Non-pigmented ciliary epithelial cell (primary cell): ENCODE results near the gene A3GALT2.

Source experiments
- DNase-seq: peaks from one replicate; pipeline ENCODE4 v3.0.0-alpha.2; 2010; ENCODE audit warnings: low read depth

The A3GALT2 gene

GRCh38 chr1:33271666-33272505 lies 49.0 kb downstream of the A3GALT2 start:
- DNase-seq = no peak

GRCh38 chr1:33270808-33271465 lies 50.0 kb downstream of the A3GALT2 start:
- no peak for DNase-seq

GRCh38 chr1:33270379-33270778 lies 50.5 kb downstream of the A3GALT2 start:
- DNase-seq = no peak

DNA sequence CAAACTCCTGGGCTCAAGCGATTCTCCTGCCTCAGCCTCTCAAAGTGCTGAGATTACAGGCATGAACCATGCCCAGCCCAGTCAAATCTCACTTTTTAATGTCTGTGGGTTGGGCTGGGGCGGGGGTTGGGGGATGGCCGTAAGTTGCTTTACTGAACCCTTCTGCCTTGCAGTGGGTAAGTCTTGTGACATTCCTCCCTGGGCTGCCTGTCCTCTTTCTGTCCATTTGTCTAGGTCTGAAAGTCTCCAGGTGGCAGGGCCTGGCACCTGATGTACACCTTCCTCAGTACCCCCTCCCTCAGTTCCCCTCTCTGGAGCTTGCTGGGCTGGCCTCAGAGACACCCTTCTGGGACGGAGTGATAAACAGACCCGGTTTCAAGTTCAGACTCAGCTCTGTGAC lies 51.3 kb downstream of the A3GALT2 start:
- DNase-seq = no peak

GRCh38 chr1:33268927-33269610 lies 51.8 kb downstream of the A3GALT2 start:
- DNase-seq = no peak

DNA sequence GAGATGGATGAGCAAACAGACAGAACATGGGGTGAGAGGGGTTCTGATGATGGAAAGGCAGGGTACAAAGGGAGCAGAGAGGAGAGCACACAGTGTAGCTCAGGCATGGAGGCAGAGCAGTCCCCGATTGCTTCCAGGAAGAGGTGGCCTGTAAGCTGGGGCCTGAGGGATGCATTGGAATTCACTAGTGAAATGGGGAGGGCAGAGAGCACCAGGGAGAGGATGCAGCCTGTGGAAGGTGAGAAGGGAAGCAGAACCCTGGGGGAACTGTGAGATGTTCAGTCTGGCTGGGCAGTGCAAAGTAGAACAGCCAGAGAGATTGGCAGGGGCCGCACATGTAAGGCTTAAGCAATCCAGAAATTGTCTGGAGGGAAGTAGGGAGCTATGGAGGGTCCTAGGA lies 52.4 kb downstream of the A3GALT2 start:
- DNase-seq = no peak

GRCh38 chr1:33267468-33268205 lies 53.3 kb downstream of the A3GALT2 start:
- no peak for DNase-seq

- no peak for DNase-seq
Measured at GRCh38 chr1:33266766-33267165, 54.1 kb downstream of the A3GALT2 start.

GRCh38 chr1:33265780-33266605 lies 54.9 kb downstream of the A3GALT2 start:
- DNase-seq = no peak

DNA sequence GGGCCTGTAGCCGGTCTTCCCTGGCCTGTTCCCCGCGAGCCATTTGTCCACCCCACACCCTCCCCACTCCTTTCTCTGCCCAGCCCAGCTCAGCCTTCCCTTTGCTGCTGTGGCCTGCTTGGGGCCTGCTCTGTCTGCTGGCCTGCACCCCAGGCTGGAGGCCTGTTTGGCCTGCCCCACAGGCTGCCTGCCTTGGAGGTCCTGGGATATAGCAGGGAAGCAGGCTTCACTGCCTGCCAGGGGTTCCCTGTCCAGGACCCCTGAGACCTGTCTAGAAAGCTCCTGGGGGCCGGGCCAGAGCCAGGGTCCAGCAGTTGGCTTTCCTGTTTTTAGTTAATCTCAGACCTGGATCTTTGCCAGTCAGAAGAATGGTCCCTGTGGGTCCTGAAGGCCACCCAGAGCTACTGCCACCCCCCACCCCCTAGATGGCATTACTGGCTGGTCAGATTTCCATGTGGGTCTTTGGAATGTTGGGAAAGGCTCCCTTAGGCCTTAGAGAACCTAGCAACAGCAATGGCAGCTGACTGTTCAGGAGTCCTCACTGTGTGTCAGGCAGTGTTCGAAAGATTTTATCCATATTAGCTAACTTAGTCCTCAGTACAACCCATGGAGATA lies 56.9 kb downstream of the A3GALT2 start:
- no peak for DNase-seq

DNA sequence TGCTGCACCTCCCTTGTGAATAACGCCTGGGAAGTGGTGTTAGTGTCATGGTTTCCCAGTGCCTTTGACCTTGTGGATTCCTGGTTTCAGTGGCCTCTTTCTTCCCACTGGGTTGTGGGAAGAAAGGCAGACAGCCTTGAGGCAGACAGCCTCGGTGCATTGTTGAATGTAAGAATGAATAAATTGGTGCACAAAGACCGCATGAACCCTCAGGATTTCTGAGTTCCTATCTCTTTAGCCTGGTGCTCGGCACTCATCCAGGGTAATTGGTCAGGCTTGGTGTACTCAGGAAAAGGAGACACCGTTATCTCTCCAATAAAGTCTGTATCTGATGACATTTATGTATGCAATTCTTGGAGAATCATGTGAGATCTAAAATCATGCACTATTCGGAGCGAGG lies 59.6 kb downstream of the A3GALT2 start:
- DNase-seq = no peak

DNA sequence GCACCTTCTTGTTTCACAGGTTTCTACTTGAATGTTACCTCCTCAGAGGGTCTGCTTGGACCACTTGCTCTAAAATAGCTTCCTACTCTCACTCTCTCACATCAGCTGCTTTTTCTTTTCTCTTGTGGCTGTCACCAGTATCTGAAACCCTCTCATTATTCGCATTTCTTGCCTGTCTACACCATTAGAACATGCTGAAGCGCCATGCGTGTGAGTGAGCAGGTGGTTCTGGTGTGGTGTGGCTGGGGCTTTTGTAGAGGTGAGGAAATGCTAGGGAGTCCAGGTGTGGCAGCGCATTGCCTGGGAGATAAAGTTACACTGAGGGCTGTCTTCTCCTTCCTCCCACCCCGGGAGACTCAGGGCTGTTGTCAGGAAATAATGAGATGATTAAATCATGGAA lies 60.5 kb downstream of the A3GALT2 start:
- DNase-seq = no peak

GRCh38 chr1:33259879-33260278 lies 61.0 kb downstream of the A3GALT2 start:
- no peak for DNase-seq

DNA sequence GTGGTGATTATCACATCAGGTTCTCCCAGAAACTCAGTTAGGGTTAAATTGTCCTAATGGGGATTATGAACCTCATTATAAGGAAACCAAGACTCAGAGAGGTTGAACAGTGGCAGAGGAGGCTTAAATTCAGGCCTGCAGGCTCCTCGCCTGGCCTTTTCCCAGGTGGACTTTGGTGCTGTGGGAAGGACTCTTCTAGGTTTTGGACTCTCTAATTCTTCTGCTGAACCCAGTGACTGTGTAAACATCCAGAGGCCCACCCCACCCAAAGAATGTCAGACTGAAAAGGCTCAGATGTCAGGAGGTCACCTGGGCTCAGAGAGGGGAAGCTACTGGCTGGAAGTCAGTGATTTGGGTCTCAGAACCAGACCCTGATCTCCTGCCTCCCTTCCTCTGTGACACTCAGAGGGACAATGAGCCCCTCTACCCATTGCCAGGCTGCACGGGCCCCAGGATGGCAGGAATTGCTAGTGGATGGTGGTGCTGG lies 62.1 kb downstream of the A3GALT2 start:
- DNase-seq = no peak

DNA sequence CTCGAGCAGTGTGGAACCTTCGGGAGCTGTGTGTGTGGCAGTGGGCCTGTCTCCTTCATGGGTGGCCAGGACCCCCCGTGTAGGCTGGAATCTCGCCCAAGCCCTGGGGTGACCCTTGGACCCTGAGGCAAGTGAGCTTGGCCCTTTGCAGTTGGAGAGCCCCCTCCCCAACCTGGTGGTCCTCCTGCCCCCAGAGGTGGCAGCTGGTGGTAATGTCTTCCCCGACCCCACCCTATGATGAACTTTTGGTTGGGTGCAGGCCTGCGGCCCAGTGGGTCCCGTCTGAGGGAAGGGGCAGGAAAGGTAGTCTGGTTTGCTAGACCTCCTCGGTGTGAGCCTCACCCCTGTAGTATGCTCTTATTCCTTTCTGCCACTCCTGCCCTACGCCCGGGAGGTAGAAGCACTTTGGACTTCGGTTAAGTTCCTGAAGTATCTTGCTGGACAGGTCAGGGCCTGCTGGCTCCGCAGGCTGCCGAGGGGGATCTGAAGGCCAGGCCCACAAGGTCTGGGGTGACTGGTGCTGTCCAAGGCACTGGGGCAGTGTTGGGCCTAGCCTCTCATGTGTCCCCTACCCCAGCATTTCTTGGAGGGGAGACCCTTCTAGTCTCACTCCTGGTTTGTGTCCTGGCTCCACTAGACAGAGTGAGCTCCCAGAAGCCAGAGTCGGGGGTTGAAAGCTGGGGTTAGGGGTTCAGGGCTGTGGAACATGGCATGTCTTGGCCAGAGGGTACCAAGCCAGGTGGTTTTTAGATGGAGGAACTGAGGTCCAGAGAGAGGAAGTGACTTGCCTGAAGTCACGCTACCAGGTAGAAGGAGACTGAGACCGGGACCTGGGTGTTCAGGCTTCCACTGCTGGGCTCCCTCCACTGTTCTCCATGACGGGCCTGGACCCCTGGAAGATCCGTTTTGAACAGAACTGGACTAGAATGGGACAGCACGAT lies 62.9 kb downstream of the A3GALT2 start:
- DNase-seq = no peak

- no peak for DNase-seq
Measured at GRCh38 chr1:33257207-33257771, 63.6 kb downstream of the A3GALT2 start.
